Neural cell (in vitro differentiated cells): ENCODE measurements around the gene TGFBR3L. TPM values are rescaled to one million over a fixed set of nuclear protein-coding genes. Genes with fewer than 3 reads are reported as not detected.

Source experiments
- H2AFZ ChIP-seq: fragments of 200-600, 300-800 bp; sonication (generic), shearing (Covaris generic); 2 replicates; pipeline ENCODE4 v1.6.0; 2014; ENCODE audit warnings: low read depth, mild to moderate bottlenecking, antibody characterized with exemption, low read length, moderate library complexity
- H3F3A ChIP-seq: fragments of 200-600 bp; shearing (Covaris generic); 2 replicates; pipeline ENCODE4 v1.6.1; 2016; ENCODE audit warnings: mild to moderate bottlenecking, moderate library complexity, mixed read lengths, antibody characterized with exemption, low read length; ENCODE audit not compliant: insufficient read depth, poor library complexity, severe bottlenecking
- H3K27ac ChIP-seq: fragments of 200-600, 300-800 bp; sonication (generic), shearing (Covaris generic); 2 replicates; pipeline ENCODE4 v1.5.1; 2014; ENCODE audit warnings: mild to moderate bottlenecking, low read length, moderate library complexity
- H3K27me3 ChIP-seq: fragments of 300-800, 200-600 bp; sonication (generic), shearing (Covaris generic); 2 replicates; pipeline ENCODE4 v1.6.0; 2014; ENCODE audit warnings: mild to moderate bottlenecking, low read depth, low read length, moderate library complexity; ENCODE audit not compliant: insufficient read depth
- H3K36me3 ChIP-seq: fragments of 300-800, 200-600 bp; sonication (generic), shearing (Covaris generic); 2 replicates; pipeline ENCODE4 v1.5.1; 2014; ENCODE audit warnings: mild to moderate bottlenecking, antibody characterized with exemption, low read length, moderate library complexity; ENCODE audit not compliant: insufficient read depth
- H3K4me2 ChIP-seq: fragments of 300-800, 200-600 bp; sonication (generic), shearing (Covaris generic); 2 replicates; pipeline ENCODE4 v1.6.0; 2014; ENCODE audit warnings: mild to moderate bottlenecking, low read length
- H3K4me3 ChIP-seq: fragments of 300-800, 200-600 bp; sonication (generic), shearing (Covaris generic); 2 replicates; pipeline ENCODE4 v1.5.1; 2014; ENCODE audit warnings: mild to moderate bottlenecking, low read length, moderate library complexity
- H3K79me2 ChIP-seq: fragments of 200-600 bp; shearing (Covaris generic); replicated peaks from 2 replicates; pipeline ENCODE4 v1.6.0; 2014; ENCODE audit warnings: mild to moderate bottlenecking, low read length, moderate library complexity; ENCODE audit not compliant: insufficient read depth
- H3K9ac ChIP-seq: fragments of 300-800, 200-600 bp; sonication (generic), shearing (Covaris generic); 2 replicates; pipeline ENCODE4 v1.6.1; 2016; ENCODE audit warnings: mild to moderate bottlenecking, low read length, mixed read lengths
- H3K9me2 ChIP-seq: fragments of 200-600 bp; shearing (Covaris generic); 2 replicates; pipeline ENCODE4 v1.6.1; 2016; ENCODE audit warnings: mild to moderate bottlenecking, low read length, mixed read lengths; ENCODE audit not compliant: insufficient read depth
- H3K9me3 ChIP-seq: fragments of 200-600, 300-800 bp; sonication (generic), shearing (Covaris generic); 2 replicates; pipeline ENCODE4 v1.6.1; 2016; ENCODE audit warnings: mild to moderate bottlenecking, mixed run types, low read length, moderate library complexity, mixed read lengths
- H4K20me1 ChIP-seq: fragments of 200-600 bp; shearing (Covaris generic); 2 replicates; pipeline ENCODE4 v1.6.1; 2016; ENCODE audit warnings: mild to moderate bottlenecking, mixed run types; ENCODE audit not compliant: insufficient read depth
- EP300 ChIP-seq: fragments of 450-650 bp; conservative IDR thresholded peaks from 2 replicates; pipeline ENCODE4 v1.6.1; 2014; ENCODE audit warnings: antibody characterized with exemption, mild to moderate bottlenecking, moderate library complexity; ENCODE audit not compliant: poor library complexity, severe bottlenecking
- EZH2 ChIP-seq: fragments of 200-600, 300-800 bp; shearing (Covaris generic), sonication (generic); IDR thresholded peaks from 2 replicates; pipeline ENCODE4 v1.6.1; 2014; ENCODE audit warnings: antibody characterized with exemption, low read length, borderline replicate concordance, mild to moderate bottlenecking; ENCODE audit not compliant: insufficient read depth, poor library complexity, severe bottlenecking
- MXI1 ChIP-seq: fragments of 450-650 bp; conservative IDR thresholded peaks from 2 replicates; pipeline ENCODE4 v1.6.1; 2014; ENCODE audit warnings: antibody characterized with exemption, mild to moderate bottlenecking; ENCODE audit not compliant: poor library complexity, severe bottlenecking
- POLR2AphosphoS5 ChIP-seq: IDR thresholded peaks from 2 replicates; pipeline ENCODE4 v1.6.1; 2012
- RAD21 ChIP-seq: fragments of 450-650 bp; conservative IDR thresholded peaks from 2 replicates; pipeline ENCODE4 v1.6.1; 2014; ENCODE audit warnings: antibody characterized with exemption, mild to moderate bottlenecking, moderate library complexity
- SMC3 ChIP-seq: fragments of 450-650 bp; conservative IDR thresholded peaks from 2 replicates; pipeline ENCODE4 v1.6.1; 2014; ENCODE audit warnings: antibody characterized with exemption, mild to moderate bottlenecking, moderate library complexity; ENCODE audit not compliant: poor library complexity
- TAF1 ChIP-seq: IDR thresholded peaks from 2 replicates; pipeline ENCODE4 v1.6.1; 2012; ENCODE audit warnings: low read depth
- polyA plus RNA-seq: library from polyadenylated mRNA; depleted of rRNA; stranded (reverse); fragments of >200 nt; gene quantifications from 2 replicates; pipeline ENCODE4 v1.2.3, GENCODE V29; 2014
- TF ChIP-seq, protein P1 (sequence below): fragments of 450-650 bp; IDR thresholded peaks from 2 replicates; pipeline ENCODE4 v1.5.1; 2014; ENCODE audit warnings: antibody characterized with exemption, mild to moderate bottlenecking, moderate library complexity; ENCODE audit not compliant: poor library complexity, severe bottlenecking
- TF ChIP-seq, protein P2 (sequence below): IDR thresholded peaks from 2 replicates; pipeline ENCODE4 v1.6.1; 2012; ENCODE audit warnings: borderline replicate concordance

Gene TGFBR3L
- polyA plus RNA-seq, 1 donor from 2014 or later = not detected

DNA sequence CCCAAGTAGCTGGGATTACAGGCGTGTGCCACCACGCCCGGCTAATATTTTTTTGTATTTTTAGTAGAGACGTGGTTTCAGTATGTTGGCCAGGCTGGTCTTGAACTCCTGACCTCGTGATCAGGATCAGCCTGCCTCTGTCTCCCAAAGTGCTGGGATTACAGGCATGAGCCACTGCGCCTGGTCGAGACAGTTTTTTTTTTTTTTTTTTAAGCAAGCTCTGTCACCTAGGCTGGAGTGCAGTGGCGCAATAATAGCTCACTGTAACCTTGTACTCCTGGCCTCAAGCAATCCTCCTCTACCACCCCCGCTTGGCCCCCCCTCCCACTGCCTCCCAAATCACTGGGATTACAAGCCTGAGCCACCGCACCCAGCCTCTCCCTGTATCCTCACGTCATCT lies 17.3 kb upstream of the TGFBR3L start:
- no peaks in the 10 kb centered on the region for H3K36me3 ChIP-seq
- no peaks in the 10 kb centered on the region for H3K9me2 ChIP-seq
- H3K9ac ChIP-seq = no peak overlapping the region
- H3K9me3 ChIP-seq = no peaks in the 10 kb centered on the region
- H3K79me2 ChIP-seq = no peaks in the 10 kb centered on the region
- no peaks in the 10 kb centered on the region for H3K27me3 ChIP-seq
- H4K20me1 ChIP-seq = no peaks in the 10 kb centered on the region
- no peak overlapping the region for H2AFZ ChIP-seq
- H3K27ac ChIP-seq = no peak overlapping the region
- no peak overlapping the region for H3K4me2 ChIP-seq
- TF ChIP-seq MXI1 (no peak), EP300 (no peak), RAD21 (no peak), SMC3 (no peak), TAF1 (no peak), POLR2AphosphoS5 (no peak), EZH2 (no peak)
- TF ChIP-seq, protein P1, sequence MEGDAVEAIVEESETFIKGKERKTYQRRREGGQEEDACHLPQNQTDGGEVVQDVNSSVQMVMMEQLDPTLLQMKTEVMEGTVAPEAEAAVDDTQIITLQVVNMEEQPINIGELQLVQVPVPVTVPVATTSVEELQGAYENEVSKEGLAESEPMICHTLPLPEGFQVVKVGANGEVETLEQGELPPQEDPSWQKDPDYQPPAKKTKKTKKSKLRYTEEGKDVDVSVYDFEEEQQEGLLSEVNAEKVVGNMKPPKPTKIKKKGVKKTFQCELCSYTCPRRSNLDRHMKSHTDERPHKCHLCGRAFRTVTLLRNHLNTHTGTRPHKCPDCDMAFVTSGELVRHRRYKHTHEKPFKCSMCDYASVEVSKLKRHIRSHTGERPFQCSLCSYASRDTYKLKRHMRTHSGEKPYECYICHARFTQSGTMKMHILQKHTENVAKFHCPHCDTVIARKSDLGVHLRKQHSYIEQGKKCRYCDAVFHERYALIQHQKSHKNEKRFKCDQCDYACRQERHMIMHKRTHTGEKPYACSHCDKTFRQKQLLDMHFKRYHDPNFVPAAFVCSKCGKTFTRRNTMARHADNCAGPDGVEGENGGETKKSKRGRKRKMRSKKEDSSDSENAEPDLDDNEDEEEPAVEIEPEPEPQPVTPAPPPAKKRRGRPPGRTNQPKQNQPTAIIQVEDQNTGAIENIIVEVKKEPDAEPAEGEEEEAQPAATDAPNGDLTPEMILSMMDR = no peak
- TF ChIP-seq, protein P2, sequence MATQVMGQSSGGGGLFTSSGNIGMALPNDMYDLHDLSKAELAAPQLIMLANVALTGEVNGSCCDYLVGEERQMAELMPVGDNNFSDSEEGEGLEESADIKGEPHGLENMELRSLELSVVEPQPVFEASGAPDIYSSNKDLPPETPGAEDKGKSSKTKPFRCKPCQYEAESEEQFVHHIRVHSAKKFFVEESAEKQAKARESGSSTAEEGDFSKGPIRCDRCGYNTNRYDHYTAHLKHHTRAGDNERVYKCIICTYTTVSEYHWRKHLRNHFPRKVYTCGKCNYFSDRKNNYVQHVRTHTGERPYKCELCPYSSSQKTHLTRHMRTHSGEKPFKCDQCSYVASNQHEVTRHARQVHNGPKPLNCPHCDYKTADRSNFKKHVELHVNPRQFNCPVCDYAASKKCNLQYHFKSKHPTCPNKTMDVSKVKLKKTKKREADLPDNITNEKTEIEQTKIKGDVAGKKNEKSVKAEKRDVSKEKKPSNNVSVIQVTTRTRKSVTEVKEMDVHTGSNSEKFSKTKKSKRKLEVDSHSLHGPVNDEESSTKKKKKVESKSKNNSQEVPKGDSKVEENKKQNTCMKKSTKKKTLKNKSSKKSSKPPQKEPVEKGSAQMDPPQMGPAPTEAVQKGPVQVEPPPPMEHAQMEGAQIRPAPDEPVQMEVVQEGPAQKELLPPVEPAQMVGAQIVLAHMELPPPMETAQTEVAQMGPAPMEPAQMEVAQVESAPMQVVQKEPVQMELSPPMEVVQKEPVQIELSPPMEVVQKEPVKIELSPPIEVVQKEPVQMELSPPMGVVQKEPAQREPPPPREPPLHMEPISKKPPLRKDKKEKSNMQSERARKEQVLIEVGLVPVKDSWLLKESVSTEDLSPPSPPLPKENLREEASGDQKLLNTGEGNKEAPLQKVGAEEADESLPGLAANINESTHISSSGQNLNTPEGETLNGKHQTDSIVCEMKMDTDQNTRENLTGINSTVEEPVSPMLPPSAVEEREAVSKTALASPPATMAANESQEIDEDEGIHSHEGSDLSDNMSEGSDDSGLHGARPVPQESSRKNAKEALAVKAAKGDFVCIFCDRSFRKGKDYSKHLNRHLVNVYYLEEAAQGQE = no peak
- no peak overlapping the region for H3K4me3 ChIP-seq
- no peaks in the 10 kb centered on the region for H3F3A ChIP-seq

DNA sequence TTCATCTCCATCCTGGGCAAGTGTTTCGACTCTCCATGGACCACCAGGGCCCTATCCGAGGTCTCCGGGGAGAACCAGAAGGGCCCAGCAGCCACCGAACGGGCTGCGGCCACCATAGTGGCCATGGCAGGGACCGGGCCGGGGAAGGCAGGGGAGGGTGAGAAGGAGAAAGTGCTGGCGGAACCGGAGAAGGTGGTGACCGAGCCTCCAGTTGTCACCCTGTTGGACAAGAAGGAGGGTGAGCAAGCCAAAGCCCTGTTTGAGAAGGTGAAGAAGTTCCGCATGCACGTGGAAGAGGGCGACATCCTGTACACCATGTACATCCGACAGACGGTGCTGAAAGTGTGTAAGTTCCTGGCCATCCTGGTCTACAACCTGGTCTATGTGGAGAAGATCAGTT lies 15.7 kb upstream of the TGFBR3L start:
- Histone ChIP-seq H3K9me3 (no peaks in the 10 kb centered on the region), H3K27me3 (no peaks in the 10 kb centered on the region), H3K27ac (no peak overlapping the region), H3K4me3 (no peak overlapping the region), H3K9me2 (no peaks in the 10 kb centered on the region), H3F3A (no peaks in the 10 kb centered on the region), H2AFZ (no peak overlapping the region), H3K4me2 (no peak overlapping the region), H3K9ac (no peak overlapping the region), H4K20me1 (no peaks in the 10 kb centered on the region), H3K36me3 (no peaks in the 10 kb centered on the region), H3K79me2 (no peaks in the 10 kb centered on the region)
- no peak for TF ChIP-seq MXI1
- no peak for TF ChIP-seq EZH2
- no peak for TF ChIP-seq POLR2AphosphoS5
- no peak for TF ChIP-seq TAF1
- TF ChIP-seq RAD21 = no peak
- TF ChIP-seq, protein P1 = no peak
